Adrenal gland (tissue), 5 donors: Measurements from ENCODE around the gene DISP1.

Experiments
- CTCF ChIP-seq, 6 experiments: fragments of 450-650 bp in 4 of 6; fragments of 200-600 bp in 2 of 6; sonication (generic) in 1 of 6; IDR thresholded peaks; 1 replicate in 5 of 6; 2 replicates in 1 of 6; pipeline versions ENCODE4 v1.5.1 to v1.8.0; 2016 to 2021; ENCODE audit warnings: antibody characterized with exemption in 6 of 6, mild to moderate bottlenecking in 2 of 6, moderate library complexity in 1 of 6
- POLR2A ChIP-seq, 2 donors: fragments of 450-650 bp; IDR thresholded peaks; one replicate each; pipeline ENCODE4 v1.6.1; 2017; ENCODE audit warnings: antibody characterized with exemption in 2 of 2, mild to moderate bottlenecking in 2 of 2, moderate library complexity in 1 of 2
- donor health status: DM: no; HTN: no; CAD: no.

DNA sequence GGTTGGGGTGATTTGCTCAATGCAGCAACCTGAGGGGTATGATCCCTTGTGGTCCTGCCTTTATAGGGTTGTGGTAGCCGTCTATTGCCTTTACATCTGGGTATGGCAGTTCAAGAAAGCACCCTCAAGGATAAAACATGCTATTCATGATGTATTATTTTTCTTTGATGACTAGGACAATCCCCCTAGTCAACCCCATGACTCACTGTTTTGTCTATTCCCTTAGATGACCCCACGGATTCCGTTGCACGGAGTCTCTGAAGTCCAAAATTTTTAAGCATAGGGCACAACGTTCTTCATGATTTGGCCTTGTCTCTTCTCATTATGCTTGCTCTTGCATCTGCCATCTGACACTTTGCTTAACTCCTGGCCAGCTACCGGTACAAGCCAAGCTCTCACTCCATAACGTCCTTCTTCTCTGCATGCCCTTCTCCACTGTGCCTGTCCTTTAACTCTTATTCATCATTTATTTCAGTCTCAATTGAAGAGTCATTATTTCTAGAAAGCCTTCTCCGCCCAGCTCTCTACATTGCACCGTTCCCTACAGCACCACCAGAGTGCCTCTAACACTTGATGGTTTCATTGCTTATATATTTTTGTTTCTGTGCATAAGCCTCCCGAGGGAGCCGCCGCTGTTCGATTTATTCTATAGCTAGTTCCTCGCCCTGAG, 838 bp upstream of the DISP1 start:
- TF ChIP-seq CTCF (IDR thresholded peaks at IDR 0.05) (no peak), POLR2A (IDR thresholded peaks at IDR 0.05) (no peak)
